Measurements from ENCODE around the gene TRPM4. TPM values are rescaled to one million over a fixed set of nuclear protein-coding genes. Genes with fewer than 3 reads are reported as not detected.
"Not testable (repeated sequence)": the region's sequence is repeated elsewhere in the genome, so short reads cannot be mapped to it uniquely, and the experiment has no call there.

The TRPM4 gene
- total RNA-seq, 1 donor = 15.9 TPM

DNA sequence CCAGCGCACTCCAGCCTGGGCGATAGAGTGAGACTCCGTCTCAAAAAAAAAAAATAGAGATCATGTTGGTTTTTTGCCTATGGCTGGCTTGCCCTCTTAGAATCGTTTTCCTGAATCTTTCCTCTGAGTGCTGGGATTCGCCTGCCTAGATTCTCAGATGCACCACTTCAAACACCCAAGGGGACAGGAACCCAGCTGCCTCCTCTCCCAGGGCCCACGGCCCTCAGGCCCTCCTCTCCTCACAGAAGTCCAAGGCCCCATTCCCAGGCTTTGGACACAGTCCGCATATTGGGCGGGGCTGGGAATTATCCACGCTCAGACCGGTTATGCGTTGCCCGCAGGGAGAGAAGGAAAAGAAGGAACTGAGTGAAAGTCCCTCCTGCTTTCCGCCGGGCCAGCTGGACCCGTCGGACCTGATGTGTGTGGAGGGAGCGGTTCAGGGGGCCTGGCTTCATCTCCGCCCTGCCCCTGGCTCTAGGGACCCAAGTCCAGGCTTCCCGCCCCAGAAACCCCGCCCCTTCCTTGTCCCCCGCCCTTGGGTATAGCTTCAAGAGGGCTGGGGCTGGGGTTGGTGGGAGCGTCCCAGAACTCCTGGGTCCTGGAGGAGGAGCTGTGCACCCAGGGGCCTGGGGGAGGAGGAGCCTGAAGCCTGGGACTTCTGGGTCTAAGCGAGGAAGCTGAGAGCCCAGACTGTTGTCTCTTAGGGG, 32.4 kb upstream of the TRPM4 start:
- TF ChIP-seq, protein P1, sequence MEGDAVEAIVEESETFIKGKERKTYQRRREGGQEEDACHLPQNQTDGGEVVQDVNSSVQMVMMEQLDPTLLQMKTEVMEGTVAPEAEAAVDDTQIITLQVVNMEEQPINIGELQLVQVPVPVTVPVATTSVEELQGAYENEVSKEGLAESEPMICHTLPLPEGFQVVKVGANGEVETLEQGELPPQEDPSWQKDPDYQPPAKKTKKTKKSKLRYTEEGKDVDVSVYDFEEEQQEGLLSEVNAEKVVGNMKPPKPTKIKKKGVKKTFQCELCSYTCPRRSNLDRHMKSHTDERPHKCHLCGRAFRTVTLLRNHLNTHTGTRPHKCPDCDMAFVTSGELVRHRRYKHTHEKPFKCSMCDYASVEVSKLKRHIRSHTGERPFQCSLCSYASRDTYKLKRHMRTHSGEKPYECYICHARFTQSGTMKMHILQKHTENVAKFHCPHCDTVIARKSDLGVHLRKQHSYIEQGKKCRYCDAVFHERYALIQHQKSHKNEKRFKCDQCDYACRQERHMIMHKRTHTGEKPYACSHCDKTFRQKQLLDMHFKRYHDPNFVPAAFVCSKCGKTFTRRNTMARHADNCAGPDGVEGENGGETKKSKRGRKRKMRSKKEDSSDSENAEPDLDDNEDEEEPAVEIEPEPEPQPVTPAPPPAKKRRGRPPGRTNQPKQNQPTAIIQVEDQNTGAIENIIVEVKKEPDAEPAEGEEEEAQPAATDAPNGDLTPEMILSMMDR (IDR thresholded peaks at IDR 0.05; ENCODE audit: extremely low read depth, low read depth, low read length) = no peak
- peaks cover 4% of the 10 kb centered on the region for H3K4me1 ChIP-seq (ENCODE audit: insufficient read depth, low read length)
- no peaks in the 10 kb centered on the region for H3K36me3 ChIP-seq (ENCODE audit: insufficient read depth, low read length)
- no peak overlapping the region for H2AFZ ChIP-seq (ENCODE audit: low read length)
- no peak overlapping the region for H3K4me3 ChIP-seq (ENCODE audit: insufficient read depth, low read length)
- H3K27ac ChIP-seq (ENCODE audit: low read depth, low read length) = no peak overlapping the region
- no peaks in the 10 kb centered on the region for H3K79me2 ChIP-seq (ENCODE audit: insufficient read depth, low read length)
- H4K20me1 ChIP-seq (ENCODE audit: insufficient read depth, low read length) = no peaks in the 10 kb centered on the region
- no peaks in the 10 kb centered on the region for H3K9me3 ChIP-seq (ENCODE audit: low read depth, low read length)
- H3K27me3 ChIP-seq (ENCODE audit: insufficient read depth, low read length) = peaks cover 10% of the 10 kb centered on the region
- peak; percentile 66 for DNase-seq (ENCODE audit: insufficient read length, low spot score, missing footprints)
- H3K4me2 ChIP-seq (ENCODE audit: insufficient read depth, low read length) = no peak overlapping the region

DNA sequence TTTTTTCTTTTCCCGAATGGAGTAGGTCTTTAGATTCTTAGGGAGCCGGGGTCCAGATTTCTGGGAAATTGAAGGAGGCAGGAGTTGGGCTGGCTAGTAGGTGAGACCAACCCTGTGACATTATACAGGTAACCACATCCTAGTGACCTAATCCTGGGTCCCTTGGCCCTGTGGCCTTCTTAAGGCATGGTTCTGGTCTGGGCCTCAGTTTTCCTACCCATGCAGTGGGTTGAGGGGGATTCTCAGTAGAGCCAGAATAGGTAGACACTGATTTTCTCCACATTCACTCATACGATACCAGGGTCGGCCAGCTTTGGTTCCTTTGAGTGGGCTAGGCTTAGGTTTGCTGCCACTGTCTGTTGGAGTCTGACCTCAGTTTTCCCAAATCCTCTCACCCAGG, 31.0 kb upstream of the TRPM4 start:
- no peak overlapping the region for H3K4me2 ChIP-seq (ENCODE audit: insufficient read depth, low read length)
- H3K27ac ChIP-seq (ENCODE audit: low read depth, low read length) = no peak overlapping the region
- no peaks in the 10 kb centered on the region for H3K9me3 ChIP-seq (ENCODE audit: low read depth, low read length)
- no peaks in the 10 kb centered on the region for H4K20me1 ChIP-seq (ENCODE audit: insufficient read depth, low read length)
- DNase-seq (ENCODE audit: insufficient read length, low spot score, missing footprints) = no peak
- no peaks in the 10 kb centered on the region for H3K27me3 ChIP-seq (ENCODE audit: insufficient read depth, low read length)
- H3K79me2 ChIP-seq (ENCODE audit: insufficient read depth, low read length) = no peaks in the 10 kb centered on the region
- H3K4me3 ChIP-seq (ENCODE audit: insufficient read depth, low read length) = no peak overlapping the region
- H2AFZ ChIP-seq (ENCODE audit: low read length) = no peak overlapping the region
- no peaks in the 10 kb centered on the region for H3K36me3 ChIP-seq (ENCODE audit: insufficient read depth, low read length)
- TF ChIP-seq, protein P1 (IDR thresholded peaks at IDR 0.05; ENCODE audit: extremely low read depth, low read depth, low read length) = no peak
- H3K4me1 ChIP-seq (ENCODE audit: insufficient read depth, low read length) = peaks cover 4% of the 10 kb centered on the region

DNA sequence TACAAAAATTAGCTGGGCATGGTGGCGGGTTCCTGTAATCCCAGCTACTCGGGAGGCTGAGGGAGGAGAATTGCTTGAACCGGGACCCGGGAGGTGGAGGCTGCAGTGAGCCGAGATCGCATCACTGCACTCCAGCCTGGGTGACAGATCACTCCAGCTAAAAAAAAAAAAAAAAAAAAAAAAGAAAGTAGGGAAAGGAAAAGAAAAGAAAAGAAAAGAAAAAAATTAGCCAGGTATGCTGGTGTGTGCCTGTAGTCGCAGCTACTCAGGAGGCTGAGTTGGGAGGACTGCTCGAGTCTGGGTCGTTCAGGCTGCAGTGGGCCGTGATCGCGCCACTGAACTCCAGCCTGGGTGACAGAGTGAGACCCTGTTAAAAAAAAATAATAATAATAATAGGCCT, 30.4 kb upstream of the TRPM4 start:
- H3K4me3 ChIP-seq (ENCODE audit: insufficient read depth, low read length); H3K4me2 ChIP-seq (ENCODE audit: insufficient read depth, low read length); H3K36me3 ChIP-seq (ENCODE audit: insufficient read depth, low read length); H3K27ac ChIP-seq (ENCODE audit: low read depth, low read length); DNase-seq (ENCODE audit: insufficient read length, low spot score, missing footprints); H3K9me3 ChIP-seq (ENCODE audit: low read depth, low read length); H4K20me1 ChIP-seq (ENCODE audit: insufficient read depth, low read length); H3K4me1 ChIP-seq (ENCODE audit: insufficient read depth, low read length); H2AFZ ChIP-seq (ENCODE audit: low read length); H3K79me2 ChIP-seq (ENCODE audit: insufficient read depth, low read length); H3K27me3 ChIP-seq (ENCODE audit: insufficient read depth, low read length): not testable (repeated sequence)

DNA sequence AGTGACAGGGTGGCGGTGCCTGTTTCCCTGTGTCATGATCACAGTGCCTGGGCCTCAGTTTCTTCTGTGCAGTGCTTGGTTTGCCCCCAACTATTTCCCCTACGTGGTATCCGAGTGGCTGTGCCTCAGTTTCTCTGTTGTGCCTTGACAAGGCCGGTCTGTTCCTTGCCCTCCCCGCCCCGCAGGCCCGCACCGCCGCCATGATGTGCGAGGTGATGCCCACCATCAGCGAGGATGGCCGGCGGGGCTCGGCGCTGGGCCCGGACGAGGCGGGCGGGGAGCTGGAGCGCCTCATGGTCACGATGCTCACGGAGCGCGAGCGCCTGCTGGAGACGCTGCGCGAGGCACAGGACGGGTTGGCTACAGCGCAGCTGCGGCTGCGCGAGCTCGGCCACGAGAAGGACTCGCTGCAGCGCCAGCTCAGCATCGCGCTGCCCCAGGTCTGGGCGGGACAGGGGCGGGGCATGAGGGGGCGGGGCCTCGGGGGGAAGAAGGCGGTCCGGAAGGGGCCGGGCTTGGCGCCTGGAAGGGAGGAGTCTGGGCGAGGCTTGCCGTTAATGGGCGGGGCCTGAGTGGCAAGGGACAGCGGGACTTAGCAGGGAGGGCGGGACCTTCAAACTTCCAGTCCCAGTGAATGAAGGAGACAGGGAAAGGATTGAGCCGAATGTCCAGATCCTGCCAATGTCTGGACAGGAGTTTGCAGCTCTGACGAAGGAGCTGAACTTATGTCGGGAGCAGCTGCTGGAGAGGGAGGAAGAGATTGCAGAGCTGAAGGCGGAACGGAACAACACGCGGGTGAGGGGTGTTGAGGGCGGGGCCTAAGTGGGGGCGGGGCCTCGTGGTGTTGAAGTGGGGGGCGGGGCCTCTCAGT, 29.7 kb upstream of the TRPM4 start:
- Histone ChIP-seq H4K20me1 (ENCODE audit: insufficient read depth, low read length) (no peaks in the 10 kb centered on the region), H3K36me3 (ENCODE audit: insufficient read depth, low read length) (no peaks in the 10 kb centered on the region), H2AFZ (ENCODE audit: low read length) (peak overlapping the region; percentile 97), H3K4me1 (ENCODE audit: insufficient read depth, low read length) (peaks cover 4% of the 10 kb centered on the region), H3K9me3 (ENCODE audit: low read depth, low read length) (no peaks in the 10 kb centered on the region), H3K79me2 (ENCODE audit: insufficient read depth, low read length) (no peaks in the 10 kb centered on the region), H3K4me3 (ENCODE audit: insufficient read depth, low read length) (peak overlapping the region; percentile 69), H3K27me3 (ENCODE audit: insufficient read depth, low read length) (no peaks in the 10 kb centered on the region), H3K4me2 (ENCODE audit: insufficient read depth, low read length) (peak overlapping the region; percentile 88), H3K27ac (ENCODE audit: low read depth, low read length) (no peak overlapping the region)
- TF ChIP-seq, protein P1 (IDR thresholded peaks at IDR 0.05; ENCODE audit: extremely low read depth, low read depth, low read length) = no peak
- DNase-seq (ENCODE audit: insufficient read length, low spot score, missing footprints) = peak; percentile 100

Measured in osteoblast (primary cell).